Parietal lobe (tissue), 2 donors: ENCODE measurements around the gene IFI6. TPM values are rescaled to one million over a fixed set of nuclear protein-coding genes. Genes with fewer than 3 reads are reported as not detected.

Experiments
- small RNA-seq: library from RNA; depleted of rRNA; stranded (forward); fragments of <200 nt; gene quantifications from one replicate; pipeline ENCODE3, GENCODE V24; 2014; ENCODE audit warnings: low replicate concordance
- total RNA-seq: library from RNA; depleted of rRNA; stranded (reverse); fragments of >200 nt; gene quantifications from one replicate; pipeline ENCODE4 v1.2.3, GENCODE V29; 2014

Gene IFI6, protein sequence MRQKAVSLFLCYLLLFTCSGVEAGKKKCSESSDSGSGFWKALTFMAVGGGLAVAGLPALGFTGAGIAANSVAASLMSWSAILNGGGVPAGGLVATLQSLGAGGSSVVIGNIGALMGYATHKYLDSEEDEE
- 23.2 TPM for total RNA-seq

DNA sequence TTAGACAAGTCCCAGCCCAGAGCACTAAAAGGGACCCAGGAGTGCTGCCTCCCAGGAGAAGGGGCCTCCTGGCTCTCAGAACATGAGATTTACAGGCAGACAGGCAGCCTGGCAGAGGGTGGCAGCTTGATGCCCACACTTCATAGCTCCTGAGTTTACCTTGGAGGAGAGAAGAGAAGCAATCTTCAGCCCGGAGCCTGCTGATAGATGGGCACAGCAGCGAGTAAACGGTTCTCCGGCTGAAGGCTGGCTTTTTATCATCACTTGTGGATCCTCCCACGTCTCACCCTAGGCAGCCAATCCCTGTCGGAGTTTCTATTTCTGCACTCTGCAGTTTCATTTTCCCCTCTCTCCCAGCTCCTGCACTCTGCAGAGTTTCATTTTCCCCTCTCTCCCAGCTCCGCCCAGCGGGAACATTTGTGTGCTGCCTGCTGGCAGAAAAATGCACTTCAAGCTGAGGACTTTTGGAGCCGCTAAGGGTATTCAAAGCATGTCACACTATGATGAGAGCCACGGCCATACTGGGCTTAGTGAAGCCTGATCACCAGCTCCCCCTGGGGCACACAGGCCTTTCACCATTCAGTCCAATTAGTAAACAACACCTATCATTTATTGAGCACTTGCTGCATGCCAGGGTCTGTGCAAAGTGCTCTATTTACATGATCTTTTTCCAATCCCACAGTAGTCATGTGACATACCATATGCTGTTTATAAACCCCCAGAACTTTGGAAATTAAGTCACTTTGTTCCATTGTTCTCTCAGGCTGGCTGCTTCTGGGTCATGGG is at the start of gene IFI6:
Gene IFI6 (minus strand): TSS at position 229 of the 786 bp plus-strand sequence. CDS start 2,878 bp downstream, outside the sequence.

GRCh38 chr1:27634985-27635367 is 37.0 kb downstream of the IFI6 start, which contains the start of gene FGR:
TSS of gene FGR (minus strand) at chr1:27635185. CDS start at chr1:27623916, 11,269 bp downstream.

Small RNAs within 50 kb of the gene (small RNA-seq; reads per million reads assigned to genes)
- gene AL031729.1 (not detected), gene RNU6-424P (not detected), gene RNU6-949P (not detected)

Other genes with a start within 250 kb of the IFI6 start
- 10.0 TPM for gene WASF2, start 182.0 kb downstream of the IFI6 start, total RNA-seq
- gene AHDC1, start 68.0 kb downstream of the IFI6 start, total RNA-seq, result 27.2 TPM
- gene FGR, start 37.0 kb downstream of the IFI6 start, total RNA-seq, result 0.31 TPM
- gene FAM76A, start 53.8 kb upstream of the IFI6 start, total RNA-seq, result 10.3 TPM
- 121 TPM for gene STX12, start 101.0 kb upstream of the IFI6 start, total RNA-seq
- gene PPP1R8, start 158.6 kb upstream of the IFI6 start, total RNA-seq, result 48.5 TPM
- gene THEMIS2, start 200.4 kb upstream of the IFI6 start, total RNA-seq, result 2.8 TPM
- 62.3 TPM for gene RPA2, start 242.4 kb upstream of the IFI6 start, total RNA-seq